Kidney (tissue), 14 donors: Measurements from ENCODE around the gene ATG16L2. TPM values are rescaled to one million over a fixed set of nuclear protein-coding genes. Genes with fewer than 3 reads are reported as not detected.
A peak's percentile ranks its signal among the peaks of the same experiment; 100 is the strongest.

Experiments
- DNase-seq, 5 donors: peaks; one replicate each; pipeline ENCODE4 v3.0.0-alpha.2; 2013 to 2020
- FAIRE-seq: peaks from 2 replicates; lab custom pipeline; 2012; peaks lifted over from hg19 to GRCh38; lab: Jason Lieb, UNC
- H3K27ac ChIP-seq, 2 donors: one replicate each; pipeline ENCODE4 v1.7.0; 2013; ENCODE audit warnings: low read depth in 2 of 2, low read length in 2 of 2, inconsistent platforms in 1 of 2
- H3K27me3 ChIP-seq: one replicate; pipeline ENCODE4 v1.7.1; 2013; ENCODE audit warnings: low read length, inconsistent platforms; ENCODE audit not compliant: control insufficient read depth, insufficient read depth
- H3K36me3 ChIP-seq, 3 donors: one replicate each; pipeline versions ENCODE4 v1.7.0 to v1.7.1; 2013; ENCODE audit warnings: low read length in 3 of 3, control low read depth in 1 of 3, inconsistent platforms in 1 of 3; ENCODE audit not compliant: insufficient read depth in 3 of 3, control insufficient read depth in 2 of 3
- H3K4me1 ChIP-seq, 3 donors: one replicate each; pipeline versions ENCODE4 v1.7.0 to v1.7.1; 2013; ENCODE audit warnings: low read length in 3 of 3, inconsistent platforms in 1 of 3, low read depth in 1 of 3; ENCODE audit not compliant: control insufficient read depth in 2 of 3, insufficient read depth in 2 of 3
- H3K4me3 ChIP-seq, 3 donors: one replicate each; pipeline versions ENCODE4 v1.7.0 to v1.8.1; 2013; ENCODE audit warnings: low read length in 3 of 3, control low read depth in 1 of 3, inconsistent platforms in 1 of 3
- H3K9ac ChIP-seq, 3 donors: one replicate each; pipeline versions ENCODE4 v1.7.0 to v1.7.1; 2013; ENCODE audit warnings: low read length in 3 of 3, control low read depth in 1 of 3, inconsistent platforms in 1 of 3
- H3K9me3 ChIP-seq, 3 donors: one replicate each; pipeline versions ENCODE4 v1.7.0 to v1.7.1; 2013; ENCODE audit warnings: low read length in 3 of 3, control low read depth in 1 of 3, inconsistent platforms in 1 of 3; ENCODE audit not compliant: control insufficient read depth in 2 of 3, insufficient read depth in 1 of 3
- CTCF ChIP-seq: IDR thresholded peaks from 3 replicates; pipeline ENCODE4 v1.5.1; 2012; ENCODE audit warnings: mild to moderate bottlenecking, moderate library complexity, borderline replicate concordance; ENCODE audit not compliant: insufficient read depth; ENCODE audit errors: extremely low read depth
- intact Hi-C: fragments of 100-400 bp; cut with DNase I; formaldehyde crosslinking; loops from one replicate; pipeline ENCODE4 v1.11.1; 2022
- polyA plus RNA-seq: library from polyadenylated mRNA; stranded (reverse); fragments of 350-450 nt; fragmentation: Illumina TruSeq; extraction: RNeasy Lipid Tissue Mini Kit (QIAGEN cat#74804); gene quantifications from one replicate; pipeline ENCODE4 v1.2.3, GENCODE V29; 2014; ENCODE audit warnings: low read depth, low replicate concordance; ENCODE audit not compliant: insufficient read depth
- total RNA-seq: library from RNA; stranded (reverse); fragmentation: NEBNext Ultra II Directional; extraction: Animal tissue kit (Norgen Biotek cat#: 25700); gene quantifications from one replicate; pipeline ENCODE4 v1.2.1, GENCODE V29; 2021
- donor health status: control.
- donor health status: control.
- donor health status: control.
- donor health status: control.
- donor health status: control.
- donor health status: DM: yes; HTN: yes; CAD: no.
- donor health status: Normal renal cell carcinoma (clear cell type).

The ATG16L2 gene
- total and polyA plus RNA-seq, 2 donors from 2014 or later = 16.1 to 38.6 TPM

- no peak for FAIRE-seq
- no peak for TF ChIP-seq CTCF
- Histone ChIP-seq H3K36me3 (peaks cover 2 to 7% (median 6%) of the 10 kb centered on the region in 3 donors), H3K4me1 (peaks cover 0 to 15% (median 0%) of the 10 kb centered on the region in 3 donors), H3K9ac (peak overlapping the region in 1 of 3 donors; percentile 4), H3K27me3 (no peaks in the 10 kb centered on the region), H3K9me3 (no peaks in the 10 kb centered on the region), H3K27ac (no peak overlapping the region), H3K4me3 (no peak overlapping the region)
- intact Hi-C loops = no loop called here
- DNase-seq = no peak
Measured at GRCh38 chr11:72820439-72821139, 6.4 kb downstream of the ATG16L2 start.

GRCh38 chr11:72821221-72821919, 7.2 kb downstream of the ATG16L2 start:
- intact Hi-C loops = no loop called here
- Histone ChIP-seq H3K4me3 (peak overlapping the region; percentile 53 to 62 (median 54)), H3K9ac (peak overlapping the region; percentile 30 to 57 (median 54))

DNA sequence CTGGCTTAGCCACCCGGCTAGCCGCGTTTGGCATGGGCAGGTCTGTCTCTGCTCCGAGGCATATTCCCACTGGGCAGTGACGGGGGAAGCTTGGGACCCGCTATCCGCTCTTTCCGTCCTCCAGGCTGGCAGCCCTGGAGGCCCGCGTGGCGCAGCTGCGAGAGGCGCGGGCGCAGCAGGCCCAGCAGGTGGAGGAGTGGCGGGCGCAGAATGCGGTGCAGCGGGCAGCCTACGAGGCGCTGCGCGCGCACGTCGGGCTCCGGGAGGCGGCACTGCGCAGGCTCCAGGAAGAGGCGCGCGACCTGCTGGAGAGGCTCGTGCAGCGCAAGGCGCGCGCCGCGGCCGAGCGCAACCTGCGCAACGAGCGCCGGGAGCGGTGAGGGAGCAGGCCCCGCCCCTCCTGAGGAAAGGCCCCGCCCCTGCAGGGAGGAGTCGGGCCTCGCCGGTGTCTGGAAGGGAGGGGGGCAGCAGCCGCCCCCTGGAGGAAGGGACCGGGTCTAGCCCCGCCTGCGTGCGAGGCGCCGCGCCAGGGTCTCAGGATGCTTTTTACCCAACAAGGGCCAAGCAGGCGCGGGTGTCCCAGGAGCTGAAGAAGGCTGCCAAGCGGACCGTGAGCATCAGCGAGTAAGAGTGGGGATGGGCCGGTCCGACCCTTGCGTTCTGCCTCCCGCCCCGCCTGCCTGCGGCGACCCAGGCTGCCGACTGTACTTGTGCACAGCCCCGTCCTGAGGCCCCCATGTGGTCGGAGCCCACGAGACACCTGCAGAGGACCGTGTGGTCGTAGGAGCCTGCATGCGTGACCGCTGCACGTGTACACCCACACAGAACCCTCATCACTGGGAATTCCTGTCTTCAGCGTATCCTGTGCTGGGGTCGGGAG, 7.9 kb downstream of the ATG16L2 start:
- DNase-seq (peak; percentile 95 to 97 (median 96)), FAIRE-seq (no peak)
- H3K9me3 ChIP-seq = no peaks in the 10 kb centered on the region
- H3K9ac ChIP-seq = peak overlapping the region; percentile 30 to 57 (median 54)
- peak overlapping the region in 1 of 2 donors; percentile 53 for H3K27ac ChIP-seq
- peaks cover 0 to 13% (median 0%) of the 10 kb centered on the region in 3 donors for H3K4me1 ChIP-seq
- peaks cover 2 to 7% (median 6%) of the 10 kb centered on the region in 3 donors for H3K36me3 ChIP-seq
- H3K4me3 ChIP-seq = peak overlapping the region; percentile 53 to 62 (median 54)
- H3K27me3 ChIP-seq = no peaks in the 10 kb centered on the region
- peak; percentile 31 for TF ChIP-seq CTCF
- intact Hi-C loops = no loop called here

More at GRCh38 chr11:72821221-72821919, 7.2 kb downstream of the ATG16L2 start:
- TF ChIP-seq CTCF = no peak
- Histone ChIP-seq H3K27ac (peak overlapping the region in 1 of 2 donors; percentile 53), H3K4me1 (peaks cover 0 to 13% (median 0%) of the 10 kb centered on the region in 3 donors), H3K36me3 (peaks cover 2 to 7% (median 6%) of the 10 kb centered on the region in 3 donors), H3K27me3 (no peaks in the 10 kb centered on the region), H3K9me3 (no peaks in the 10 kb centered on the region)
- FAIRE-seq (no peak), DNase-seq (peak in 1 of 5 donors; percentile 35)
